Thoracic aorta (tissue), 2 donors: ENCODE measurements around the gene OSBP2. TPM values are rescaled to one million over a fixed set of nuclear protein-coding genes. Genes with fewer than 3 reads are reported as not detected.

Experiments used
- ATAC-seq: fragments of 150-250 bp; one replicate; pipeline ENCODE4 v1.8.0; 2017; ENCODE audit warnings: low read depth; ENCODE audit not compliant: insufficient number of reproducible peaks, low FRiP score
- DNase-seq: peaks from one replicate; pipeline ENCODE4 v3.0.0-alpha.2; 2020; ENCODE audit warnings: low spot score
- H3K27ac ChIP-seq, 2 donors: fragments of 200-600 bp; sonication (generic); 1 replicate in 1 of 2; 2 replicates in 1 of 2; pipeline ENCODE4 v1.5.1; 2016; ENCODE audit warnings: mild to moderate bottlenecking in 2 of 2, moderate library complexity in 2 of 2
- H3K27me3 ChIP-seq: fragments of 200-600 bp; sonication (generic); replicated peaks from 2 replicates; pipeline ENCODE4 v1.6.0; 2016; ENCODE audit warnings: mild to moderate bottlenecking; ENCODE audit not compliant: insufficient read depth
- H3K36me3 ChIP-seq: fragments of 200-600 bp; sonication (generic); one replicate; pipeline ENCODE4 v1.5.1; 2016
- H3K4me1 ChIP-seq, 2 donors: fragments of 200-600 bp; sonication (generic); 1 replicate in 1 of 2; 2 replicates in 1 of 2; pipeline versions ENCODE4 v1.5.1 to v1.6.0; 2016; ENCODE audit warnings: low read depth in 2 of 2, mild to moderate bottlenecking in 1 of 2; ENCODE audit not compliant: control insufficient read depth in 1 of 2
- H3K4me3 ChIP-seq: fragments of 200-600 bp; sonication (generic); 2 replicates; pipeline ENCODE4 v1.5.1; 2016; ENCODE audit warnings: mild to moderate bottlenecking
- H3K9me3 ChIP-seq: fragments of 200-600 bp; sonication (generic); 2 replicates; pipeline ENCODE4 v1.5.1; 2016
- CTCF ChIP-seq: fragments of 200-600 bp; sonication (generic); IDR thresholded peaks from one replicate; pipeline ENCODE4 v1.5.1; 2019; ENCODE audit warnings: antibody characterized with exemption
- total RNA-seq, 2 donors: library from RNA; depleted of rRNA; stranded (reverse); fragments of >200 nt; gene quantifications; one replicate each; pipeline versions ENCODE4 v1.1.0 to v1.2.3, GENCODE V29; 2016

The OSBP2 gene
- total RNA-seq, 2 donors from 2014 or later: 0.71 to 3.0 TPM

- H3K9me3 ChIP-seq: no peaks in the 10 kb centered on the region
- no peaks in the 10 kb centered on the region for H3K36me3 ChIP-seq
- no peaks in the 10 kb centered on the region for H3K27me3 ChIP-seq
- no peak for DNase-seq
- TF ChIP-seq CTCF: no peak
- ATAC-seq: no peak
- no peak overlapping the region for H3K27ac ChIP-seq
- no peak overlapping the region for H3K4me3 ChIP-seq
- no peaks in the 10 kb centered on the region for H3K4me1 ChIP-seq
Observed at GRCh38 chr22:30882974-30883533, 188.4 kb downstream of the OSBP2 start.

GRCh38 chr22:30883586-30884145, 189.0 kb downstream of the OSBP2 start:
- no peak for TF ChIP-seq CTCF
- Histone ChIP-seq H3K4me3 (no peak overlapping the region), H3K4me1 (no peaks in the 10 kb centered on the region), H3K36me3 (no peaks in the 10 kb centered on the region), H3K27me3 (no peaks in the 10 kb centered on the region), H3K9me3 (no peaks in the 10 kb centered on the region), H3K27ac (no peak overlapping the region)
- DNase-seq (no peak), ATAC-seq (no peak)

- Histone ChIP-seq H3K4me1 (no peaks in the 10 kb centered on the region), H3K9me3 (no peaks in the 10 kb centered on the region), H3K4me3 (no peak overlapping the region), H3K27ac (no peak overlapping the region), H3K27me3 (no peaks in the 10 kb centered on the region), H3K36me3 (no peaks in the 10 kb centered on the region)
- no peak for DNase-seq
- no peak for TF ChIP-seq CTCF
- ATAC-seq: no peak
Observed at GRCh38 chr22:30884211-30885000, 189.7 kb downstream of the OSBP2 start.

GRCh38 chr22:30885001-30885366, 190.3 kb downstream of the OSBP2 start:
- Histone ChIP-seq H3K9me3 (no peaks in the 10 kb centered on the region), H3K27ac (no peak overlapping the region), H3K4me1 (no peaks in the 10 kb centered on the region), H3K36me3 (peaks cover 5% of the 10 kb centered on the region), H3K4me3 (no peak overlapping the region), H3K27me3 (no peaks in the 10 kb centered on the region)
- DNase-seq: no peak
- no peak for TF ChIP-seq CTCF
- ATAC-seq: no peak

GRCh38 chr22:30885591-30885990, 190.9 kb downstream of the OSBP2 start:
- ATAC-seq (no peak), DNase-seq (no peak)
- no peak for TF ChIP-seq CTCF
- no peak overlapping the region for H3K4me3 ChIP-seq
- H3K27me3 ChIP-seq: no peaks in the 10 kb centered on the region
- peaks cover 7% of the 10 kb centered on the region for H3K36me3 ChIP-seq
- no peaks in the 10 kb centered on the region for H3K9me3 ChIP-seq
- H3K27ac ChIP-seq: no peak overlapping the region
- no peaks in the 10 kb centered on the region for H3K4me1 ChIP-seq
